Endometrial microvascular endothelial cells (primary cell): ENCODE data around the gene JAK3. TPM values are rescaled to one million over a fixed set of nuclear protein-coding genes. Genes with fewer than 3 reads are reported as not detected.
"Not testable (repeated sequence)": the region's sequence is repeated elsewhere in the genome, so short reads cannot be mapped to it uniquely, and the experiment has no call there.

ENCODE experiments used
- in situ Hi-C: cut with HindIII; loops from 2 replicates; pipeline ENCODE4 v1.10.0; 2017; ENCODE audit warnings: low sequenced_read_pairs, low pct_unique_long_range_greater_than_20kb; ENCODE audit errors: inconsistent ontology term
- total RNA-seq: library from RNA; depleted of rRNA; stranded (reverse); fragments of >200 nt; gene quantifications from one replicate; pipeline ENCODE4 v1.2.3, GENCODE V29; 2015; ENCODE audit errors: inconsistent ontology term

The JAK3 gene
- 4.5 TPM for total RNA-seq

- in situ Hi-C loops, result no loop called here
Measured at GRCh38 chr19:17847538-17848366, at the start of gene JAK3. Gene JAK3 (minus strand): TSS chr19:17847982. CDS start chr19:17844417, 3,565 bp downstream.

GRCh38 chr19:17893766-17894165 lies 46.0 kb upstream of the JAK3 start:
- in situ Hi-C loops, result no loop called here

- in situ Hi-C loops, result no loop called here
Measured at GRCh38 chr19:17889609-17890214, 41.9 kb upstream of the JAK3 start.

GRCh38 chr19:17888260-17888659 lies 40.5 kb upstream of the JAK3 start:
- in situ Hi-C loops, result no loop called here

- in situ Hi-C loops, result not testable (repeated sequence)
Measured at GRCh38 chr19:17887221-17887620, 39.4 kb upstream of the JAK3 start.

- in situ Hi-C loops, result no loop called here
Measured at GRCh38 chr19:17886515-17886914, 38.7 kb upstream of the JAK3 start.

- in situ Hi-C loops, result no loop called here
Measured at GRCh38 chr19:17883627-17884410, 36.0 kb upstream of the JAK3 start.

- in situ Hi-C loops, result no loop called here
Measured at GRCh38 chr19:17881701-17882100, 33.9 kb upstream of the JAK3 start.

GRCh38 chr19:17879466-17879865 lies 31.7 kb upstream of the JAK3 start:
- in situ Hi-C loops, result no loop called here

- in situ Hi-C loops, result no loop called here
Measured at GRCh38 chr19:17877696-17878095, 29.9 kb upstream of the JAK3 start.

GRCh38 chr19:17874758-17875135 lies 27.0 kb upstream of the JAK3 start:
- in situ Hi-C loops, result loop anchor here (25.0 kb wide), 1 partner anchor 437 kb away; the partner anchor contains the start of gene TMEM221

GRCh38 chr19:17873786-17874757 lies 26.3 kb upstream of the JAK3 start:
- in situ Hi-C loops, result loop anchor here (25.0 kb wide), 1 partner anchor 437 kb away; the partner anchor contains the start of gene TMEM221

GRCh38 chr19:17872251-17873001 lies 24.6 kb upstream of the JAK3 start:
- in situ Hi-C loops, result loop anchor here (25.0 kb wide), 1 partner anchor 435 kb away; the partner anchor contains the start of gene TMEM221

- in situ Hi-C loops, result loop anchor here (25.0 kb wide), 1 partner anchor 435 kb away; the partner anchor contains the start of gene TMEM221
Measured at GRCh38 chr19:17871878-17872250, 24.1 kb upstream of the JAK3 start, which contains the start of gene SLC5A5. Gene SLC5A5 (plus strand): TSS chr19:17871945. CDS start chr19:17872320, 375 bp downstream.

GRCh38 chr19:17871032-17871877 lies 23.5 kb upstream of the JAK3 start:
- in situ Hi-C loops, result loop anchor here (25.0 kb wide), 1 partner anchor 434 kb away; the partner anchor contains the start of gene TMEM221

- in situ Hi-C loops, result loop anchor here (25.0 kb wide), 1 partner anchor 432 kb away; the partner anchor contains the start of gene TMEM221
Measured at GRCh38 chr19:17869114-17869608, 21.4 kb upstream of the JAK3 start.
